Endothelial cell of umbilical vein (primary cell): ENCODE measurements around the gene GABARAP. TPM values are rescaled to one million over a fixed set of nuclear protein-coding genes. Genes with fewer than 3 reads are reported as not detected.
A peak's percentile ranks its signal among the peaks of the same experiment; 100 is the strongest.

ENCODE experiments used
- BruUV-seq: library from RNA; stranded (reverse); fragments of 400-500 nt; replicated peaks from 2 replicates; lab custom pipeline; 2021; lab: Mats Ljungman, UMichigan
- CTCF ChIA-PET: fragments of 300-600, 350-600 bp; sonication (Branson Sonifier 250); formaldehyde crosslinking; loops from one replicate; lab custom pipeline; 2021; ENCODE audit warnings: antibody characterized with exemption, inconsistent platforms; lab: Charles Lee
- POLR2A ChIA-PET: fragments of 300-600, 350-600 bp; sonication (Branson Sonifier 250); formaldehyde crosslinking; loops from one replicate; lab custom pipeline; 2021; ENCODE audit warnings: antibody characterized with exemption, inconsistent platforms; lab: Charles Lee
- DNase-seq: peaks from one replicate; pipeline ENCODE4 v3.0.0-alpha.2; 2011; ENCODE audit warnings: low read depth, low spot score
- FAIRE-seq: peaks from 2 replicates; lab custom pipeline; 2011; peaks lifted over from hg19 to GRCh38; lab: Jason Lieb, UNC
- H2AFZ ChIP-seq: 2 replicates; pipeline ENCODE4 v1.6.0; 2012; ENCODE audit warnings: low read depth, low read length, control low read depth, inconsistent platforms
- H3K27ac ChIP-seq: 2 replicates; pipeline ENCODE4 v1.5.1; 2011; ENCODE audit warnings: low read depth, mild to moderate bottlenecking, control low read depth, low read length, moderate library complexity; ENCODE audit not compliant: insufficient read depth
- H3K27me3 ChIP-seq, 2 experiments: 2 replicates each; pipeline versions ENCODE4 v1.6.0 to v1.6.1; 2011; ENCODE audit warnings: low read length in 2 of 2, mixed read lengths in 1 of 2; ENCODE audit not compliant: control insufficient read depth in 2 of 2, insufficient read depth in 2 of 2
- H3K36me3 ChIP-seq, 2 experiments: 2 replicates in 1 of 2; 3 replicates in 1 of 2; pipeline ENCODE4 v1.5.1; 2011; ENCODE audit warnings: low read length in 2 of 2, mild to moderate bottlenecking in 1 of 2, moderate library complexity in 1 of 2; ENCODE audit not compliant: control insufficient read depth in 2 of 2, insufficient read depth in 2 of 2; ENCODE audit errors: extremely low read depth in 1 of 2
- H3K4me1 ChIP-seq: 3 replicates; pipeline ENCODE4 v1.5.1; 2011; ENCODE audit warnings: mild to moderate bottlenecking, low read length; ENCODE audit not compliant: control insufficient read depth, insufficient read depth; ENCODE audit errors: extremely low read depth
- H3K4me2 ChIP-seq: 2 replicates; pipeline ENCODE4 v1.6.1; 2011; ENCODE audit warnings: low read length, control low read depth, mixed read lengths; ENCODE audit not compliant: insufficient read depth
- H3K4me3 ChIP-seq, 3 experiments: fragments of 200-600 bp in 1 of 3; sonication (generic), shearing (Covaris generic) in 1 of 3; replicated peaks in 1 of 3; 2 replicates each; pipeline ENCODE4 v1.5.1; 2011 to 2016; ENCODE audit warnings: control low read depth in 3 of 3, low read length in 3 of 3, mild to moderate bottlenecking in 2 of 3, inconsistent platforms in 1 of 3, low read depth in 1 of 3, moderate library complexity in 1 of 3; ENCODE audit not compliant: insufficient read depth in 1 of 3
- H3K79me2 ChIP-seq: 2 replicates; pipeline ENCODE4 v1.6.0; 2012; ENCODE audit warnings: low read length, inconsistent platforms; ENCODE audit not compliant: control insufficient read depth, insufficient read depth
- H3K9ac ChIP-seq: replicated peaks from 2 replicates; pipeline ENCODE3; 2011; ENCODE audit warnings: low read length, control low read depth; ENCODE audit not compliant: insufficient read depth; ENCODE audit errors: extremely low read depth
- H3K9me1 ChIP-seq: replicated peaks from 3 replicates; pipeline ENCODE4 v1.6.0; 2011; ENCODE audit warnings: mild to moderate bottlenecking, low read length; ENCODE audit not compliant: control insufficient read depth, insufficient read depth; ENCODE audit errors: extremely low read depth
- H3K9me3 ChIP-seq: replicated peaks from 2 replicates; pipeline ENCODE4 v1.5.1; 2012; ENCODE audit warnings: low read length, inconsistent platforms; ENCODE audit not compliant: control insufficient read depth, insufficient read depth
- H4K20me1 ChIP-seq: replicated peaks from 2 replicates; pipeline ENCODE3; 2011; ENCODE audit warnings: mild to moderate bottlenecking, low read length; ENCODE audit not compliant: control insufficient read depth, insufficient read depth; ENCODE audit errors: extremely low read depth
- EZH2 ChIP-seq: IDR thresholded peaks from 2 replicates; pipeline ENCODE4 v1.6.1; 2012; ENCODE audit warnings: borderline replicate concordance, low read depth, mild to moderate bottlenecking, moderate library complexity, low read length, inconsistent platforms; ENCODE audit not compliant: severe bottlenecking
- MAX ChIP-seq: IDR thresholded peaks from 2 replicates; pipeline ENCODE4 v1.6.1; 2011; ENCODE audit not compliant: insufficient read depth, insufficient read length
- MYC ChIP-seq: IDR thresholded peaks from one replicate; pipeline ENCODE4 v1.6.1; 2011; ENCODE audit warnings: mild to moderate bottlenecking, low read depth, low read length
- POLR2A ChIP-seq: IDR thresholded peaks from 2 replicates; pipeline ENCODE4 v1.6.1; 2012; ENCODE audit warnings: low read depth, mild to moderate bottlenecking, control low read depth, low read length
- dilution Hi-C: fragments of 300-500 bp; cut with MboI; formaldehyde crosslinking; loops from one replicate; pipeline ENCODE4 v1.15.0; 2019; ENCODE audit warnings: low sequenced_read_pairs; ENCODE audit not compliant: extremely low pct_ligation_motif_present
- intact Hi-C: fragments of 100-400 bp; cut with micrococcal nuclease; formaldehyde crosslinking; loops from one replicate; pipeline ENCODE4 v1.10.0; 2022
- polyA plus RNA-seq, 4 experiments: library from polyadenylated mRNA; depleted of rRNA in 3 of 4; stranded (reverse) in 3 of 4; unstranded in 1 of 4; fragments of >200 nt; gene quantifications; 2 replicates each; pipeline versions ENCODE4 v1.2.1 to v1.2.3, GENCODE V29; 2011 to 2012; ENCODE audit warnings: missing spikeins in 1 of 4
- total RNA-seq: library from RNA; stranded (reverse); gene quantifications from 2 replicates; pipeline ENCODE4 v1.2.3, GENCODE V29; 2021

Gene GABARAP
- total and polyA plus RNA-seq, 2 donors (not counting 3 experiments of a cell fraction or from before 2014, with no cell fraction given) = 401 to 882 TPM

GRCh38 chr17:7251661-7252175 is 9.5 kb upstream of the GABARAP start, which contains the start of gene CTDNEP1:
Gene CTDNEP1, minus strand, starts transcription at chr17:7251734. Its CDS starts 438 bp downstream, at chr17:7251296.
- no peaks in the 10 kb centered on the region for H4K20me1 ChIP-seq
- dilution Hi-C loops = no loop called here
- intact Hi-C loops = loop anchor here (1.0 to 5.0 kb wide), 6 partner anchors 10 to 186 kb away; partner anchors contain the start of genes FGF11, PHF23, SLC2A4 and TMEM102

GRCh38 chr17:7250695-7251627 is 8.7 kb upstream of the GABARAP start:
- peak overlapping the region; percentile 30 for H3K27ac ChIP-seq
- intact Hi-C loops (loop anchor here (5.0 kb wide), 1 partner anchor 186 kb away; the partner anchor contains the start of genes FGF11 and TMEM102), dilution Hi-C loops (no loop called here)
- H3K4me2 ChIP-seq = peak overlapping the region; percentile 75
- no peaks in the 10 kb centered on the region for H3K9me1 ChIP-seq
- peaks cover 0 to 15% of the 10 kb centered on the region in 2 experiments for H3K36me3 ChIP-seq
- DNase-seq (peak; percentile 42), FAIRE-seq (peak; percentile 8)
- ChIA-PET CTCF (interaction anchor here (0.6 to 1.2 kb wide), 3 partner anchors 8 to 52 kb away, joined by 3 to 5 read pairs (median 3); no protein-coding TSS in a partner anchor), POLR2A (no interaction called here)
- TF ChIP-seq EZH2 (no peak), MYC (no peak), MAX (no peak)
- peak overlapping the region; percentile 80 for H3K9ac ChIP-seq
- H3K27me3 ChIP-seq = no peaks in the 10 kb centered on the region
- no peaks in the 10 kb centered on the region for H3K9me3 ChIP-seq
- no peak overlapping the region for H2AFZ ChIP-seq
- peak overlapping the region; percentile 57 to 87 (median 83) for H3K4me3 ChIP-seq
- BruUV-seq = no TSS peak
- H4K20me1 ChIP-seq = no peaks in the 10 kb centered on the region
- H3K79me2 ChIP-seq = peaks cover 65% of the 10 kb centered on the region
- peaks cover 23% of the 10 kb centered on the region for H3K4me1 ChIP-seq

More at GRCh38 chr17:7251661-7252175, 9.5 kb upstream of the GABARAP start, which contains the start of gene CTDNEP1:
- DNase-seq = no peak
- peaks cover 61% of the 10 kb centered on the region for H3K79me2 ChIP-seq
- TF ChIP-seq POLR2A (peak; percentile 69), MAX (no peak)
- peak within 1 kb of the TSS; percentile 94 for H3K9ac ChIP-seq
- ChIA-PET POLR2A (no interaction called here), CTCF (interaction anchor here (0.6 to 1.2 kb wide), 3 partner anchors 9 to 53 kb away, joined by 3 to 5 read pairs (median 3); no protein-coding TSS in a partner anchor)
- no peaks in the 10 kb centered on the region for H3K9me1 ChIP-seq
- FAIRE-seq = peak; percentile 96
- peaks cover 3 to 13% of the 10 kb centered on the region in 2 experiments for H3K36me3 ChIP-seq
- H2AFZ ChIP-seq = peak within 1 kb of the TSS; percentile 82
- H3K4me2 ChIP-seq = peak within 1 kb of the TSS; percentile 90
- no peaks in the 10 kb centered on the region for H3K9me3 ChIP-seq
- no peaks in the 10 kb centered on the region for H3K27me3 ChIP-seq
- H3K27ac ChIP-seq = peak within 1 kb of the TSS; percentile 95
- peaks cover 23% of the 10 kb centered on the region for H3K4me1 ChIP-seq
- BruUV-seq = no TSS peak
- H3K4me3 ChIP-seq = peak within 1 kb of the TSS; percentile 57 to 87 (median 83)
